Measurements from ENCODE around the gene CCDC50.

GRCh38 chr3:191435981-191436380 is 106.8 kb downstream of the CCDC50 start:
- TF ChIP-seq EZH2 (IDR thresholded peaks at IDR 0.05; ENCODE audit: borderline replicate concordance, low read depth, low read length, severe bottlenecking), result no peak
- TF ChIP-seq, protein P1, sequence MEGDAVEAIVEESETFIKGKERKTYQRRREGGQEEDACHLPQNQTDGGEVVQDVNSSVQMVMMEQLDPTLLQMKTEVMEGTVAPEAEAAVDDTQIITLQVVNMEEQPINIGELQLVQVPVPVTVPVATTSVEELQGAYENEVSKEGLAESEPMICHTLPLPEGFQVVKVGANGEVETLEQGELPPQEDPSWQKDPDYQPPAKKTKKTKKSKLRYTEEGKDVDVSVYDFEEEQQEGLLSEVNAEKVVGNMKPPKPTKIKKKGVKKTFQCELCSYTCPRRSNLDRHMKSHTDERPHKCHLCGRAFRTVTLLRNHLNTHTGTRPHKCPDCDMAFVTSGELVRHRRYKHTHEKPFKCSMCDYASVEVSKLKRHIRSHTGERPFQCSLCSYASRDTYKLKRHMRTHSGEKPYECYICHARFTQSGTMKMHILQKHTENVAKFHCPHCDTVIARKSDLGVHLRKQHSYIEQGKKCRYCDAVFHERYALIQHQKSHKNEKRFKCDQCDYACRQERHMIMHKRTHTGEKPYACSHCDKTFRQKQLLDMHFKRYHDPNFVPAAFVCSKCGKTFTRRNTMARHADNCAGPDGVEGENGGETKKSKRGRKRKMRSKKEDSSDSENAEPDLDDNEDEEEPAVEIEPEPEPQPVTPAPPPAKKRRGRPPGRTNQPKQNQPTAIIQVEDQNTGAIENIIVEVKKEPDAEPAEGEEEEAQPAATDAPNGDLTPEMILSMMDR (IDR thresholded peaks at IDR 0.05; ENCODE audit: borderline replicate concordance, extremely low read depth, low read length, poor library complexity, severe bottlenecking), result no peak
